ENCODE results near the gene MVB12B.

- TF ChIP-seq CTCF (IDR thresholded peaks at IDR 0.05; ENCODE audit: low read depth, low read length) (no peak), EZH2phosphoT487 (IDR thresholded peaks at IDR 0.05; ENCODE audit: low read depth) (no peak)
Observed at GRCh38 chr9:126435626-126436025, 109.0 kb downstream of the MVB12B start.

All from OCI-LY3 (cell line).